Measurements from ENCODE around the gene PPRC1.

The PPRC1 gene

DNA sequence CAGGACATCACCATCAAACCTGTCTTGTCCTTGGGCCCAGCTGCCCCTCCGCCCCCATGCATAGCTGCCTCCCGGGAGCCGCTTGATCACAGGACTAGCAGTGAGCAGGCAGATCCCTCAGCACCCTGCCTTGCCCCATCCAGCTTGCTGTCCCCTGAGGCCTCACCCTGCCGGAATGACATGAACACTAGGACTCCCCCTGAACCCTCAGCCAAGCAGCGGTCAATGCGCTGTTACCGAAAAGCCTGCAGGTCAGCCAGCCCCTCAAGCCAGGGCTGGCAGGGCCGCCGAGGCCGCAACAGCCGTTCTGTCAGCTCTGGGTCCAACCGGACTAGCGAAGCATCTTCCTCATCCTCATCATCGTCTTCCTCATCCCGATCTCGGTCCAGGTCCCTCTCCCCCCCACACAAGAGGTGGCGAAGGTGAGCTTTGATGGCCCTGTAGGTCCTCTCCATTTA lies 14.2 kb downstream of the PPRC1 start:
- DNase-seq (ENCODE audit: low spot score) (no peak), ATAC-seq (ENCODE audit: low read depth) (no peak)
- Histone ChIP-seq H3K27me3 (ENCODE audit: insufficient read depth, poor library complexity, severe bottlenecking) (no peaks in the 10 kb centered on the region), H3K4me3 (ENCODE audit: severe bottlenecking) (no peak overlapping the region), H3K36me3 (ENCODE audit: low read depth) (peaks cover 82% of the 10 kb centered on the region), H3K4me1 (ENCODE audit: insufficient read depth, poor library complexity, severe bottlenecking) (peaks cover 12% of the 10 kb centered on the region), H3K27ac (ENCODE audit: poor library complexity, severe bottlenecking) (no peak overlapping the region), H3K9me3 (ENCODE audit: severe bottlenecking) (no peaks in the 10 kb centered on the region)
- TF ChIP-seq, protein P1, sequence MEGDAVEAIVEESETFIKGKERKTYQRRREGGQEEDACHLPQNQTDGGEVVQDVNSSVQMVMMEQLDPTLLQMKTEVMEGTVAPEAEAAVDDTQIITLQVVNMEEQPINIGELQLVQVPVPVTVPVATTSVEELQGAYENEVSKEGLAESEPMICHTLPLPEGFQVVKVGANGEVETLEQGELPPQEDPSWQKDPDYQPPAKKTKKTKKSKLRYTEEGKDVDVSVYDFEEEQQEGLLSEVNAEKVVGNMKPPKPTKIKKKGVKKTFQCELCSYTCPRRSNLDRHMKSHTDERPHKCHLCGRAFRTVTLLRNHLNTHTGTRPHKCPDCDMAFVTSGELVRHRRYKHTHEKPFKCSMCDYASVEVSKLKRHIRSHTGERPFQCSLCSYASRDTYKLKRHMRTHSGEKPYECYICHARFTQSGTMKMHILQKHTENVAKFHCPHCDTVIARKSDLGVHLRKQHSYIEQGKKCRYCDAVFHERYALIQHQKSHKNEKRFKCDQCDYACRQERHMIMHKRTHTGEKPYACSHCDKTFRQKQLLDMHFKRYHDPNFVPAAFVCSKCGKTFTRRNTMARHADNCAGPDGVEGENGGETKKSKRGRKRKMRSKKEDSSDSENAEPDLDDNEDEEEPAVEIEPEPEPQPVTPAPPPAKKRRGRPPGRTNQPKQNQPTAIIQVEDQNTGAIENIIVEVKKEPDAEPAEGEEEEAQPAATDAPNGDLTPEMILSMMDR (IDR thresholded peaks at IDR 0.05; ENCODE audit: poor library complexity, severe bottlenecking): no peak

DNA sequence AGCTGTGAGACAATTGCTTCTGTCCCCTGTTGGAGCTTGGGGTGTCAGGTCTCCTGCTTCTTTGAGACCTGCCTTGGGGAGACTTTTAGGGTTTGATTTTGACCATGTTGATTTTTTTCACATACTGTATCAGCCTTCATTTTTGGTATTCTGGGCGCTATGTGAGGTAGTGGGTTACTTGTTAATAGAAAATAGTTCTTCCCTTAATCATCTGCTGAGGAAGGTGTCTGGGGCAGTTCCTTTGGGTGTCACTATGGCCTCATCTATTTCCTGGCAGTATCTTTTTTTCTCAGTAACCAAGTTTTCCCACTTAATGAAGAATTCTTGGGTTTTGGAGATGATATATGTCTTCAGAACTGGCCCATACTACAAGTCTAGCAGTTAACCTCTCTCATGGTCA lies 14.7 kb downstream of the PPRC1 start:
- Histone ChIP-seq H3K27me3 (ENCODE audit: insufficient read depth, poor library complexity, severe bottlenecking) (no peaks in the 10 kb centered on the region), H3K9me3 (ENCODE audit: severe bottlenecking) (no peaks in the 10 kb centered on the region), H3K4me1 (ENCODE audit: insufficient read depth, poor library complexity, severe bottlenecking) (peaks cover 12% of the 10 kb centered on the region), H3K27ac (ENCODE audit: poor library complexity, severe bottlenecking) (no peak overlapping the region), H3K36me3 (ENCODE audit: low read depth) (peaks cover 77% of the 10 kb centered on the region), H3K4me3 (ENCODE audit: severe bottlenecking) (no peak overlapping the region)
- no peak for DNase-seq (ENCODE audit: low spot score)
- TF ChIP-seq, protein P1 (IDR thresholded peaks at IDR 0.05; ENCODE audit: poor library complexity, severe bottlenecking): no peak
- no peak for ATAC-seq (ENCODE audit: low read depth)

DNA sequence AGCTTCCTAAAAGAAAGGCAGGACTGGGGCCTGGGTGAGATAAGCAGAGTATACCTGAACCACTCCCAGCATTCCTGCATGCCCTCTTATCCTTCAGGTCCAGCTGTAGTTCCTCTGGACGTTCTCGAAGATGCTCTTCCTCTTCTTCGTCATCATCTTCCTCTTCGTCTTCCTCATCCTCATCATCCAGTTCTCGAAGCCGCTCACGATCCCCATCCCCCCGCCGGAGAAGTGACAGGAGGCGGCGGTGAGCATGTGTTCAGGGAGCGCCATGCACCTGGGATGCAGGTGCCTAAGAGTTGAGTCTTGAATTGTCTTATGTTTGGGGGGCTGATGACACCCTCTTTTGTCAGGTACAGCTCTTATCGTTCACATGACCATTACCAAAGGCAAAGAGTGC lies 15.4 kb downstream of the PPRC1 start:
- ATAC-seq (ENCODE audit: low read depth) (no peak), DNase-seq (ENCODE audit: low spot score) (no peak)
- TF ChIP-seq, protein P1 (IDR thresholded peaks at IDR 0.05; ENCODE audit: poor library complexity, severe bottlenecking): no peak
- no peak overlapping the region for H3K27ac ChIP-seq (ENCODE audit: poor library complexity, severe bottlenecking)
- peaks cover 12% of the 10 kb centered on the region for H3K4me1 ChIP-seq (ENCODE audit: insufficient read depth, poor library complexity, severe bottlenecking)
- H3K4me3 ChIP-seq (ENCODE audit: severe bottlenecking): no peak overlapping the region
- H3K9me3 ChIP-seq (ENCODE audit: severe bottlenecking): no peaks in the 10 kb centered on the region
- peaks cover 73% of the 10 kb centered on the region for H3K36me3 ChIP-seq (ENCODE audit: low read depth)
- H3K27me3 ChIP-seq (ENCODE audit: insufficient read depth, poor library complexity, severe bottlenecking): no peaks in the 10 kb centered on the region

DNA sequence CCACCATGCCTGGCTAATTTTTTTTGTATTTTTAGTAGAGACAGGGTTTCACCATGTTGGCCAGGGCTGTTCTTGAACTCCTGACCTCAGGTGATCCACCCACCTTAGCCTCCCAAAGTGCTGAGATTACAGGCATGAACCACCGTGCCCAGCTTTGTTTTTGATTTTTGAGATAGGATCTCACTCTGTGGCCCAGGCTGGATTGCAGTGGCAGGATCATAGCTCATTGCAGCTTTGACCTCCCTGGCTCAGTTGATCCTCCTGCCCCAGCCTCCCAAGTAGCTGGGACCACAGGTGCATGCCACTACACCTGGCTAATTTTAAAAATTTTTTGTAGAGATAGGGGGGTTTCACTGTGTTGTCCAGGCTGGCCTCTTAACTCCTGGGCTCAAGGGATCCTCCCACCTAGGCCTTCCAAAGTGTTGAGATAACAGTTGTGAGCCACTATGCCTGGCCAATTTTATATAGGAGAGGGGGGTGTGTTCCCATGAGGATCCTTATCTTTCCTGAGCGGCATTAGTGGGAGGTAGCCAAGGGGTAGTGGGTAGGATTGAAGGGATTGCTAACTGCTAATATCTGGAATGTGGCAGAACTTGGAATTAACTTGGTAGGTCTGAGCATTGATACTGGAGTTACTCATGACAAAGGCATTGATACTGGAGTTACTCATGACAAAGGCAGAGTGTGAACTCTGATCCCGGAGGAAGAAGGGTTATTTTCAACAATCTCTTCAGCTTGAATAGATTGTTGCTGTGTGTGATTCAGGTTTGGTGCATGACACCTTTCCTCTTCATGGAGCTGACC lies 18.3 kb downstream of the PPRC1 start:
- Histone ChIP-seq H3K9me3 (ENCODE audit: severe bottlenecking) (no peaks in the 10 kb centered on the region), H3K36me3 (ENCODE audit: low read depth) (peaks cover 75% of the 10 kb centered on the region), H3K4me3 (ENCODE audit: severe bottlenecking) (peak overlapping the region; percentile 3), H3K27ac (ENCODE audit: poor library complexity, severe bottlenecking) (peak overlapping the region; percentile 91), H3K4me1 (ENCODE audit: insufficient read depth, poor library complexity, severe bottlenecking) (peaks cover 12% of the 10 kb centered on the region), H3K27me3 (ENCODE audit: insufficient read depth, poor library complexity, severe bottlenecking) (no peaks in the 10 kb centered on the region)
- ATAC-seq (ENCODE audit: low read depth): peak; percentile 62
- TF ChIP-seq, protein P1 (IDR thresholded peaks at IDR 0.05; ENCODE audit: poor library complexity, severe bottlenecking): no peak
- no peak for DNase-seq (ENCODE audit: low spot score)

Measured in RWPE2 (cell line).